Measurements from ENCODE around the gene CASTOR1.

Gene CASTOR1

GRCh38 chr22:30268331-30268730 is 21.0 kb downstream of the CASTOR1 start:
- no peak overlapping the region for H3K4me3 ChIP-seq (ENCODE audit: low read depth, low read length)
- no peak for DNase-seq (ENCODE audit: low read depth)

DNA sequence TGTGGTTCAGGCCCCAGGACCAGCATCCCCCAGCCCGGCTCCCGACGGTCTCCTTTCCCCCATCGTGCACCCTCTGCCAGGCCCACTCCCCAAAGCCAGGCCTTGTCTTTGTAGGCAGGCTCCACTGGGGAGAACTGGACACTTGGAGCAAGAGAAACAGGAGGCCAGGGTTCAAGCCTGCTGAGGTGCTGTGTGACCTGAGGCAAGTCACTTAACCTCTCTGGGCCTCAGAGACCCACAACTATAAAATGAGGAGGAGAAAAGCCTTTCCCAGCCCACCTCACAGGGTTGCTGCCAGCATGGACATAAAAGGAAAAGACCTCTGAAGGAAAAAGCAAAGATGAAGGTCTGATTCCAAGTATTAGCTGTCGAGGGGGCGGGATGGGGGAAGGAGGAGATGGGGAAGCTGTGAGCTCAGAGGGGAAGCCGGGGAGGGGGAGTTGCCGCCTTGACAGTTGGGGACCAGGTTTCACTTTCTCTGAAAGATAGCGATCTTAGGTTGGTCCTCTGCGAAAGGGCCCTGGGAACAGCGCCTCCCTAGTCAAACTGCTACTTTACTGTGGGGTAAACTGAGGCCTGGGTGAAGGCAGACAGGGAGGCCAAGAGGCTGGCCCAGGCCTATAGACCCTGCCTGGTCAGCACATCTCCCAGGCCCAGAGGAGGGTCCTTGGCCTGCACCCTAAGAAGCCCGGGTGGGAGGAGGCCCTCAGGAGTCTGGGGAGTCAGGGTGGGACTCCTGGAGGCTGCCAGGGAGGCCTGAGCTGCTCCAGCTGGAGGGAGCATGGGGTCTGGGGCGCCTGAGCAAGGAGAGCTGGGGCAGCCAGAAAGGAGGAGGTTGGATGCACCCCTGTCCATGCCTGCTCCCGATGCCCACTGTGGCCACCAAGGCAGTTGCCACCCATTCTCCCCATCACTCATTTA is 21.7 kb downstream of the CASTOR1 start:
- H3K4me3 ChIP-seq (ENCODE audit: low read depth, low read length): no peak overlapping the region
- DNase-seq (ENCODE audit: low read depth): no peak

- no peak within 1 kb of the TSS for H3K4me3 ChIP-seq (ENCODE audit: low read depth, low read length)
- no peak for DNase-seq (ENCODE audit: low read depth)
Observed at GRCh38 chr22:30266445-30267381, 22.6 kb downstream of the CASTOR1 start, which contains the start of gene OSM. Gene OSM (minus strand): TSS chr22:30266851. CDS start chr22:30266799, 52 bp downstream.

- H3K4me3 ChIP-seq (ENCODE audit: low read depth, low read length): no peak overlapping the region
- DNase-seq (ENCODE audit: low read depth): no peak
Observed at GRCh38 chr22:30265823-30266444, 23.4 kb downstream of the CASTOR1 start.

- DNase-seq (ENCODE audit: low read depth): no peak
- no peak overlapping the region for H3K4me3 ChIP-seq (ENCODE audit: low read depth, low read length)
Observed at GRCh38 chr22:30265131-30265720, 24.1 kb downstream of the CASTOR1 start.

GRCh38 chr22:30263883-30264282 is 25.4 kb downstream of the CASTOR1 start:
- DNase-seq (ENCODE audit: low read depth): no peak
- H3K4me3 ChIP-seq (ENCODE audit: low read depth, low read length): no peak overlapping the region

DNA sequence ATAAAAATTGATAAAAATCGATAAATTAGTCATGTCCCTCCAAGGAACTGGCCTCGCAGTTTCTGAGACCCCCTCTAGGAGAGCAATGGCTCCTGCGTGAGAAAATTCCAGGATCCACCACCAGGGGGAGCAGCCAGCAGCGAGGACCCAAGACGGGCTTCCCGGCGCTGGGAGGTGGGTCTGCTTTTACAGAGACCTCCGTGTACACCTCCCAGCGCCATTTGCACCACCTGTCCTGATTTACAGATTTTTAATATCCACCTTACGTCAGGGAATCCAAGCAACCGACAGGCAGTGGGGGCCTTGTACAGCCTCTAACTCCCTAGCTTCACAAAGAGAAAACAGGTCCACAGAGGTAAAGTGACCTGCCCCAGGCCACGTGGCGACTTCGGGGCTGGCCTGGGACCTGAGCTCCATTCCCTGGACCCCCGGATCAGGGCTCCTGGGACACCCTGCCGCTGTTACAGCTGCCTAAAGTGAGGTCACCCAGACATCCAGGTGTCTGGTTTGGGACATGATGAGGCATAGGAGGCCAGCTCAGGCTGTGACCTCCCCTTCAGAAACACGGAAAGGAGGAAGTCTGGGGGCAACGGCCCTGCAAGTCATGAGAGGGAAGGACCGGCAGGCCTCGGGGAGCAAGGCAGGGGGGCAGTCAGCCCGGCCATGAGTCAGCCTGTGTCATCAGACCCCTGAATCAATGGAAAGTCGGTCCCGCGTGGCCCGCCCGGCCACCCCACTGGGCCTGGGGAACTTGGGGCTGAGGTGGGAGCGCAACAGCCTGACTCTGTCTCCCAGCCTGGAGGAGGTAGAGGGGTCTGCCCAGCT is 26.2 kb downstream of the CASTOR1 start:
- no peak overlapping the region for H3K4me3 ChIP-seq (ENCODE audit: low read depth, low read length)
- no peak for DNase-seq (ENCODE audit: low read depth)

- H3K4me3 ChIP-seq (ENCODE audit: low read depth, low read length): no peak overlapping the region
- DNase-seq (ENCODE audit: low read depth): no peak
Observed at GRCh38 chr22:30262112-30262511, 27.2 kb downstream of the CASTOR1 start.

DNA sequence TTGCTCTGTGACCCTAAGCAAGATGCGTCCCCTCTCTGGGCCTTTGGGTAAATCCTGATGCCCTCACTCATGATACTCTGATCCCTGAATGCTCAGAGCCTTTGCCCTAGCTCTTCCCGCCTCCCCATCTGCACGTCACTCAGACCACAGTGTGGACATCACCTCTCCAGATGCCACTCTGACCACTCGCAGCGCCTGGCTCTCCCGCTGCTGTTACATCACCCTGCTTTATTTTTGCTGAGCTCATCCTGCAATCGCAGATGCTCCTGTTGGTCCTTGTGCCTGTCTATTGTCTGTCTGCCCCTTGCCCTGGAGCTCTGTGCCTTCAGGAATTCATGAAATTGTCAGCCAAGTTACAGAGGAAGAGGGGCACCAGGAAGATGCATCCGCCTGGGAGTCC is 28.2 kb downstream of the CASTOR1 start:
- H3K4me3 ChIP-seq (ENCODE audit: low read depth, low read length): no peak overlapping the region
- DNase-seq (ENCODE audit: low read depth): no peak

DNA sequence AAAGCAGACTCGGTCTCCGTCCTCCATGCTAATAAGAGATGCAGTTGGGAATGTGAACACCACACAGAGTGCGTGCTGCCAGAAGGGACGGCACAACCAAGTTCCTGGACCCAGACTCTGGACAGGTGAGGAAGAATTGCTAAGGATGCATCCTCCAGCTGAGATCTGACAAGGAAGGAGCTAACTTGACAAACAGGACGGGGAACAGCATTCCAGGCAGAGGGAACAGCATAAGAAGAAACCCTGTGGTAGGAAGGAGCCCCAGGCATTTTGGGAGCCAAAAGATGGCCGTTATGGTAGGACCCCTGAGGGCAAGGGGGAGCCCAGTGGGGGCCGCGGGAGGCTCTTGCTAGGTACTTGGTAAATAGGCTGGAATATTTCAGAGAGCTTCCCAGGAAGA is 28.6 kb downstream of the CASTOR1 start:
- H3K4me3 ChIP-seq (ENCODE audit: low read depth, low read length): no peak overlapping the region
- no peak for DNase-seq (ENCODE audit: low read depth)

- DNase-seq (ENCODE audit: low read depth): no peak
- no peak overlapping the region for H3K4me3 ChIP-seq (ENCODE audit: low read depth, low read length)
Observed at GRCh38 chr22:30260276-30260675, 29.0 kb downstream of the CASTOR1 start.

DNA sequence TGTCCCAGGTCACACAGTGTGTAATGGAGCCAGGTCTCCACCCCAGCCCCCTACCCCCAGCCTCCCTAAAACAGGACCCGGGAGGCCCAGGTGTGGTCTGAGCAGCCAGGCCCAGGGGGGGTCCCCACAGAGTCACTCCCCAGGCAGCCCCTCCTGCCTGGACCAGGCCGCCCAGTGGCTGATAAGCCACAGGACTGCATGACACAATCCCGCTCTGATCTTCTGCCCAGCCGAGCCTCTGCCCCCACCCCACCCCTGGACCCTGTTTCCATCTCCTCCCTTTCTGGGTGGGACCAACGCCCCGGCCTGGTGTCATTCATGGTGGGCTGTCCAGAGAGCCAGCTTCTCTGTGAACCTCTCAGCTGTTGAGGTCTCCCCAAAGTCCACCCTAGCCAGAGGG is 35.0 kb downstream of the CASTOR1 start:
- no peak for DNase-seq (ENCODE audit: low read depth)
- no peak overlapping the region for H3K4me3 ChIP-seq (ENCODE audit: low read depth, low read length)

DNA sequence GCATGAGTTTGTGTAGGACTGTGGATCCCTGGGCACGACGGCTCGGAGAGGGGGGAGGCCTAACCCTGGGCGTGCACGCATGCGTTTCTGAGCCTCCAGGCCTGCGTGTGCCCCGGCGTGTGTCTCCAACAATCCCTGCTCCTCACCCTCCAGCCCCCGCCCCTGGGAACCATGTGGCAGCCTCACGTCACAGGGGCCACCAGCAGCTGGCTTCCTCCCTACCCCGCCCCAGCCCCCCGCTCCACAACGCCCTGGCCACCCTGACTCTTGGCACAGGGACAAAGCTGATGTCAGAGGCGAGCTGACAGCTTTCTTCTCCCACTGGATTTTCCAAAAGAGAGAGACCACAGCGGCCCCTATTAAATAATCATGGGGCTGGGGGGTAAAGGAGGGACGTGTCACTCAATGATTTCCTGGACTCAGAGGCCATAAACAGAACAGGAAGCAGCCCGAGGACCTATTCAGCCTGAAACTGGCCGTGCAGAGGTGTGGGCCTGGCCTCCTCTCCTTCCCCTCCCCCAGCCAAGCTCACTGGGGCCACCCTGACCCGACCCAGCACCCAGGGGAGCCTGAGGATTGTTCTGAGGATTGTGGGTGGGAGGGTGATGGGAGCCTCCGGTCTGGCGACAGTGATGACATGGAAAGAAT is 36.0 kb downstream of the CASTOR1 start:
- H3K4me3 ChIP-seq (ENCODE audit: low read depth, low read length): no peak overlapping the region
- no peak for DNase-seq (ENCODE audit: low read depth)

DNA sequence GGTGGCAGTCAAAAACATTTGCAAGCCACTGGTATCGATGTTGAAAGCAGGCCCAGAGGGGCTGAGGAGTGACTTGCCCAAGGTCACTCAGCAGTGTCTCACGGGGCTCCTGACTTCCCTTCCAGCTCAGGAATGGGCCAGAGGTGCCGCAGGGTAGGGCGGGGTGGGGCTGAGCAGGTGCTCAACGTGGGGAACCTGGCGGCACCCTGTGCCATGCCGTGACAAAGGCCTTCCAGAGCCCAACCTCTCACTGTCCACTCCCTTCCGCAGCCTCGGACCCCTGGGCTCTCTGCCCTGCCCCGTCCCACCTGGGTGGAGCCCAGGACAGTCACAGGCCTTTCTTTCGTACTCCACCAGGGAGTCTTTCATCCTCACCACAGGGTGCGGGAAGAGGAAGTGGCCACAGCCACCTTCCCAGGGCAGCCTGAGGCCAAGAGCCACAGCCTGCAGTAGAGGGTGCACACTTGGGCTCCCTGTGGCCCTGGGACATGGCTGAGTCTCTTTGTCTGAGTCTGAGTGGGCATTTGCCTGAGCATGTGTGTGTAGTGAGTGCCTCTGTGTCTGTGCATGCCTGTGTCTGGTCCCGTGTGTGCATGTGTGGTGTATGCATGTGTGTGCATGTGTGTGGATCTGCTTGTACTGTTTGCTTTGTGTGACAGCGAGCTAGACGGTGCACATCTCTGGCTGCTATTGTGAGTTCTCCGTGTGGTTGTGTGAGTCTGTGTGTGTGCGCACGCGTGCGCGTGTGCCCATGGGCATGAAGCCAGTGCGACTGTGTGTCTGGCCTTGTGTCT is 36.7 kb downstream of the CASTOR1 start:
- DNase-seq (ENCODE audit: low read depth): no peak
- H3K4me3 ChIP-seq (ENCODE audit: low read depth, low read length): no peak overlapping the region

- H3K4me3 ChIP-seq (ENCODE audit: low read depth, low read length): no peak overlapping the region
- no peak for DNase-seq (ENCODE audit: low read depth)
Observed at GRCh38 chr22:30251711-30252110, 37.6 kb downstream of the CASTOR1 start.

- H3K4me3 ChIP-seq (ENCODE audit: low read depth, low read length): no peak overlapping the region
- DNase-seq (ENCODE audit: low read depth): no peak
Observed at GRCh38 chr22:30250661-30251267, 38.5 kb downstream of the CASTOR1 start.

GRCh38 chr22:30250039-30250565 is 39.2 kb downstream of the CASTOR1 start:
- H3K4me3 ChIP-seq (ENCODE audit: low read depth, low read length): no peak overlapping the region
- DNase-seq (ENCODE audit: low read depth): no peak

All from skeletal muscle cell (primary cell).